GM12875 (cell line): Measurements from ENCODE around the gene FAT4.

Experiments
- H3K4me3 ChIP-seq: one replicate; pipeline ENCODE4 v1.5.1; 2011; ENCODE audit warnings: low read depth, low read length, control low read depth
- TF ChIP-seq, protein P1 (sequence below): IDR thresholded peaks from 2 replicates; pipeline ENCODE4 v1.5.1; 2011; ENCODE audit warnings: low read depth, mild to moderate bottlenecking, control low read depth, inconsistent platforms, low read length, moderate library complexity, borderline replicate concordance; ENCODE audit not compliant: insufficient read depth

FAT4 gene

GRCh38 chr4:125353131-125353530 is 38.4 kb downstream of the FAT4 start:
- no peak overlapping the region for H3K4me3 ChIP-seq
- TF ChIP-seq, protein P1, sequence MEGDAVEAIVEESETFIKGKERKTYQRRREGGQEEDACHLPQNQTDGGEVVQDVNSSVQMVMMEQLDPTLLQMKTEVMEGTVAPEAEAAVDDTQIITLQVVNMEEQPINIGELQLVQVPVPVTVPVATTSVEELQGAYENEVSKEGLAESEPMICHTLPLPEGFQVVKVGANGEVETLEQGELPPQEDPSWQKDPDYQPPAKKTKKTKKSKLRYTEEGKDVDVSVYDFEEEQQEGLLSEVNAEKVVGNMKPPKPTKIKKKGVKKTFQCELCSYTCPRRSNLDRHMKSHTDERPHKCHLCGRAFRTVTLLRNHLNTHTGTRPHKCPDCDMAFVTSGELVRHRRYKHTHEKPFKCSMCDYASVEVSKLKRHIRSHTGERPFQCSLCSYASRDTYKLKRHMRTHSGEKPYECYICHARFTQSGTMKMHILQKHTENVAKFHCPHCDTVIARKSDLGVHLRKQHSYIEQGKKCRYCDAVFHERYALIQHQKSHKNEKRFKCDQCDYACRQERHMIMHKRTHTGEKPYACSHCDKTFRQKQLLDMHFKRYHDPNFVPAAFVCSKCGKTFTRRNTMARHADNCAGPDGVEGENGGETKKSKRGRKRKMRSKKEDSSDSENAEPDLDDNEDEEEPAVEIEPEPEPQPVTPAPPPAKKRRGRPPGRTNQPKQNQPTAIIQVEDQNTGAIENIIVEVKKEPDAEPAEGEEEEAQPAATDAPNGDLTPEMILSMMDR, result no peak

DNA sequence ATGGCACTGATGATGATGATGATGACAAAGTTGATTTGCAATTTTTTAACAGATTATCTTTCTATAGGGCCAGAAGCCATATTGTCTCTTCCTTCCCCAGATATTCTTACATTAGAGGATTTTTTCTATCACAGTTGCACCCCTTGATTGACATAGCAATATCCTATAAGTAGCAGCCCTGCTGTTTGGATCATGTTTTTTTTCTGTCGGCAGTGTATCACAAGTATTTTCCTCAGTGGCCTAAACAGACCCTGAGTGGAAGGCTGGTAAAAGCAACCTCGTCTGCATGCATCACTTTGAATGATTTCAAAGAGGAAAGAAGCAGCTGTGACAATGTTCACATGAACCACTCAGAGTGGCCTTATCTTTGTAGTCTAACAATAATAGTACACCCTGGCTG is 41.0 kb downstream of the FAT4 start:
- no peak overlapping the region for H3K4me3 ChIP-seq
- TF ChIP-seq, protein P1, result no peak

DNA sequence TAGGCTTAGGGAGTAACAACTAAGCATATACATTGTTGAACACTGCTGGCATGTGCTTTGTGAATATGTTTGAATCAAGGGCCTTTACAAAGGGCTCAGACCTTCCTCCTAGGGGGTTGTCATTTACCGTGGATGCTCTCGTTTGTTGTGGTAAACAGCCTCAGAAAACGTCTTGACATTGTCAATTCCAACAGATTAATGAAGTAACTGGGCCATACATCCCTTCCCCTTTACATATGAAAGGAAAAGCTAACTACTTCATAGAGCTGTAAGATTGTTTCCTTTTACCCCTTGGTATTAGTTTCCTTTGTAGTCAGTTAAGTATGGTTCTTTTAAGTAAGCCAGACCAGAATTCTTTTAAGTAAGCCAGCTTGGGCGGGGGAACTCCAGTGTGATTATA is 42.9 kb downstream of the FAT4 start:
- TF ChIP-seq, protein P1, result no peak
- no peak overlapping the region for H3K4me3 ChIP-seq

DNA sequence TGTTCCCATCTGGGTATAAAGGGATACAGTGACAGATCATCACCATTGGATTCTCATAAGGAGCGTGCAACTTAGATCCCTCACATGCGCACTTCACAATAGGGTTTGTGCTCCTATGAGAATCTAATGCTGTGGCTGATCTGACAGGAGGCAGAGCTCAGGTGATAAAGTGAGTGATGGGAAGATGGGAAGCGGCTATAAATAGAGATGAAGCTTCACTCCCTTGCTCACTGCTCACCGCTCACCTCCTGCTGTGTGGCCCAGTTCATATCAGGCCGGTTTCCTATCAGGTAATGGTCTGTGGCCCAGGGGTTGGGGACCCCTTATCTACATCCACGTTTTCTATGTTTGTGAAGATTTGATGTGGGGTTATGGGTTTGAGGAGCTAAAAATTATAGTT is 43.7 kb downstream of the FAT4 start:
- TF ChIP-seq, protein P1, result no peak
- H3K4me3 ChIP-seq, result no peak overlapping the region

DNA sequence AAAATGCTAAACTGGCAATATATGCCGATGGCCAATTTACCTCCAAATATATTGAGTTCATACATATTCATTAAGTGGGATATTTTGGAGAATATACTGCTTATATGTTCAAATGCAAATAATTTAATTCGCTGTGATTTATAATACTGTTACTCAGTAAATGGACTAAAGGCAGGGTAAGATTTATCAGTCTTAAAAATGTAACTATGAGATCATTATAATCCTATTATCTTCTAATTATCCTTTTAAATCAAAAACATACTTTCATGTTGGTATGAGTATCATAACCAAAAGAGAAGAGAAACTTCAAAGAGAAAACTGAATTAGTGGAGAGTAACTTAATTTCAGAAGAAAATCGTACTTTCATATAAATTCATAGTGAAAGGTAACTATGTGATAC is 44.6 kb downstream of the FAT4 start:
- TF ChIP-seq, protein P1, result no peak

DNA sequence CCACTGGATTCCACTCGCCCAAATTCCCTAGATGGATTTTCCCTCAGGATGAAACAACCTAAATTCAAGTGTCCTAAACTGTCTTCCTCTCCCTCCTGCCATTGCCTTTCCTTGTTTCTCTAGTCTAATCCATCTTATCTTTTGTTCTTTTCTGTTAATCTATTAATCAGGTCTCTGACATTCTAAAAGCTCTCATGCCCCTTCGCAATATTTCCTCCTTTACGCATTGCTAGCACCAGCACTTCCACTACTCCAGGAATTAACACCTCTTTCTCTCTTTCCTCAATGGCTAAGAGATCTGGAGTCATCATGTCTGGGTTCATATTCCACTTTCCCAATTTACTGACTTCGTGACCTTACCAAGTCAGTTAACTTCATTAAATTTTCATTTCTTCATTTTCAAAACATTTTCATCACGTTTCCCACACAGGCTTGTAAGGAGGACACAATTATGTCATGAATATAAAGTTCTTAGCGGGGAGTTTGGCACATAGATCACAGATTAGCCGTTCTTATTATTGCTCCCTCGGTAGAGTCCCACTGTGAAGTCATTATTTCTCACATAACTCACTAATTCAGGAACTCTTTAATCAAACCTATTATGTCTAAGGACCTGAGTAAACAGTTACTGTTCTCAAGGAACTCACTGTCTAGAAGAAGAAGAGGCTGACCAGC is 45.3 kb downstream of the FAT4 start:
- TF ChIP-seq, protein P1, result no peak

More for the DNA sequence above, 44.6 kb downstream of the FAT4 start:
- no peak overlapping the region for H3K4me3 ChIP-seq

DNA sequence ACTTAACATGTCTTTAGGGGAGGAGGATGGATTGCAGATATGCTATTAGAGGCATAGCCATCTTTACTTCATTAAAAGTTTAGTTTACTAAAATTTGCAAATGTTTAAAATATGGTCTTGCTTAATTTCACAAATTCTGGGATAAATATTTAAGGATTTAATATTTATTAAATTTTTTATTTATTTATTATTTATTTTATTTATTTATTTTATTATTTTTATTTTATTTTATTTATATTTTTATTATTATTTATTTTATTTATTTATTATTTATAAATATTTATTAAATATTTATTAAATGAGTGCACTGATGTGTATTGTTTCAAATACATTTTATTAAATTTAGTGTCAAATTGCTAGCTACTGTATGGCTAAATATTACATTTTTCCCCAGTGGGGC is 46.0 kb downstream of the FAT4 start:
- no peak overlapping the region for H3K4me3 ChIP-seq
- TF ChIP-seq, protein P1, result no peak

More for the DNA sequence above, 45.3 kb downstream of the FAT4 start:
- no peak overlapping the region for H3K4me3 ChIP-seq
